Coronary artery (tissue), 2 donors: ENCODE measurements around the gene RAD52.

Source experiments
- DNase-seq: peaks from one replicate; pipeline ENCODE4 v3.0.0-alpha.2; 2017; ENCODE audit warnings: low spot score
- H3K27ac ChIP-seq, 2 donors: fragments of 200-600 bp; sonication (generic); one replicate each; pipeline ENCODE4 v1.5.1; 2016 to 2019
- H3K4me3 ChIP-seq: fragments of 200-600 bp; sonication (generic); 2 replicates; pipeline ENCODE4 v1.5.1; 2016; ENCODE audit warnings: mild to moderate bottlenecking, moderate library complexity
- TF ChIP-seq, protein P1 (sequence below): fragments of 200-600 bp; sonication (generic); IDR thresholded peaks from one replicate; pipeline ENCODE4 v1.5.1; 2019; ENCODE audit warnings: antibody characterized with exemption

Gene RAD52

DNA sequence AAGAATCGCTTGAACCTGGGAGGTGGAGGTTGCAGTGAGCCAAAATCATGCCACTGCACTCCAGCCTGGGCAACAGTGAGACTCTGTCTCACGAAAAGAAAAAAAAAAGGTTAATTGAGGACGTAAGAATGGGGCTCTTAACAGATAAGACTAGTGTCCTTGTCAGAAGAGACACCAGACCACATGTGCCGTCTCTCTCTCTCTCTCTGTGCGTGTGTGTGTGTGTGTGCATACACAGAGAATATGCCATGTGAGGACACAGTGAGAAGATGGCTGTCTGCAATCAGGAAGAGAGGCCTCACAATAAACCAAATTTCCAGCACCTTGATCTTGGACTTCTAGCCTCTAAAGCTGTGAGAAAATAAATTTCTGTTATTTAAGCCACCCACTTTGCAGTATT lies 29.9 kb upstream of the RAD52 start:
- TF ChIP-seq, protein P1, sequence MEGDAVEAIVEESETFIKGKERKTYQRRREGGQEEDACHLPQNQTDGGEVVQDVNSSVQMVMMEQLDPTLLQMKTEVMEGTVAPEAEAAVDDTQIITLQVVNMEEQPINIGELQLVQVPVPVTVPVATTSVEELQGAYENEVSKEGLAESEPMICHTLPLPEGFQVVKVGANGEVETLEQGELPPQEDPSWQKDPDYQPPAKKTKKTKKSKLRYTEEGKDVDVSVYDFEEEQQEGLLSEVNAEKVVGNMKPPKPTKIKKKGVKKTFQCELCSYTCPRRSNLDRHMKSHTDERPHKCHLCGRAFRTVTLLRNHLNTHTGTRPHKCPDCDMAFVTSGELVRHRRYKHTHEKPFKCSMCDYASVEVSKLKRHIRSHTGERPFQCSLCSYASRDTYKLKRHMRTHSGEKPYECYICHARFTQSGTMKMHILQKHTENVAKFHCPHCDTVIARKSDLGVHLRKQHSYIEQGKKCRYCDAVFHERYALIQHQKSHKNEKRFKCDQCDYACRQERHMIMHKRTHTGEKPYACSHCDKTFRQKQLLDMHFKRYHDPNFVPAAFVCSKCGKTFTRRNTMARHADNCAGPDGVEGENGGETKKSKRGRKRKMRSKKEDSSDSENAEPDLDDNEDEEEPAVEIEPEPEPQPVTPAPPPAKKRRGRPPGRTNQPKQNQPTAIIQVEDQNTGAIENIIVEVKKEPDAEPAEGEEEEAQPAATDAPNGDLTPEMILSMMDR, result no peak
- no peak for DNase-seq
- no peak overlapping the region for H3K27ac ChIP-seq

DNA sequence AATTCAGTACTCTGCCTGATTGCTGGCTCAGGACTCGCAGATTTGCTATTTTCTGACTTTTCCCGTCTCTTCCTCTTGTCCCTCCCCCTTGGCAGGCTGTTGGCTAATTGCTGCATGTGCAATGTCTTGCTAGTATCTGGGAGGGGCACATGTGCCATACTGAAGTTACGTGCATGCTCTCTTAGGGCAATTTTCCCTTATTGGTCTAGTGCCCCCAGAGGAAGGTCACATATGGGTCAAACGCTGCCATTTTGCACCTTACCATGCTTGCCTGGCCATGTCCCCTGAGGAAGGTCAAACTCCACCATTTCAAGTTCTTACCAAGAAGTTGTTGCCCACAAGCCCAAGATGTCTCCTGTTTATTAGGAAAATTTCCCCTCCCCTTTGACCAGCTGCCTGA lies 27.7 kb upstream of the RAD52 start:
- DNase-seq, result no peak
- TF ChIP-seq, protein P1, result no peak
- no peak overlapping the region for H3K27ac ChIP-seq
- H3K4me3 ChIP-seq, result no peak overlapping the region

More for the DNA sequence above, 29.9 kb upstream of the RAD52 start:
- H3K4me3 ChIP-seq, result no peak overlapping the region

DNA sequence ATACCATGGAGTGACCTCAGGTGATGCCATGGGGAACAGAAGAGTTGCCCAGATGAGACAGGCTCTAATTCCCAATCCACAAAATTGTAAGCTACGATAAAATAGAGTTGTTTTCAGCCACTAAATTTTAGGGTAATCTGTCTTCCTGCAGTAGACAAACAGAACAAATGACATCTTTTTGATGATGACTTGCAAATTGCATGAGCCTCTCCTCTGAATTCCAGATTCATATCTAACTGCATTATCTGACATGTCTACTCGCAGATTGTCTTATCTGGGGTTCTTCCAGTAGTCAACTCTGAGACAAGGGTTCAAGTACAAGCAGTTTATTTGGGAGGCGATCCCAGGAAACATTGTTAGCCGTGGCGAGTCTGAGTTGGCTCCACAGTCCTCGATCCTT lies 27.1 kb upstream of the RAD52 start:
- TF ChIP-seq, protein P1, result no peak
- Histone ChIP-seq H3K27ac (no peak overlapping the region), H3K4me3 (no peak overlapping the region)
- no peak for DNase-seq

DNA sequence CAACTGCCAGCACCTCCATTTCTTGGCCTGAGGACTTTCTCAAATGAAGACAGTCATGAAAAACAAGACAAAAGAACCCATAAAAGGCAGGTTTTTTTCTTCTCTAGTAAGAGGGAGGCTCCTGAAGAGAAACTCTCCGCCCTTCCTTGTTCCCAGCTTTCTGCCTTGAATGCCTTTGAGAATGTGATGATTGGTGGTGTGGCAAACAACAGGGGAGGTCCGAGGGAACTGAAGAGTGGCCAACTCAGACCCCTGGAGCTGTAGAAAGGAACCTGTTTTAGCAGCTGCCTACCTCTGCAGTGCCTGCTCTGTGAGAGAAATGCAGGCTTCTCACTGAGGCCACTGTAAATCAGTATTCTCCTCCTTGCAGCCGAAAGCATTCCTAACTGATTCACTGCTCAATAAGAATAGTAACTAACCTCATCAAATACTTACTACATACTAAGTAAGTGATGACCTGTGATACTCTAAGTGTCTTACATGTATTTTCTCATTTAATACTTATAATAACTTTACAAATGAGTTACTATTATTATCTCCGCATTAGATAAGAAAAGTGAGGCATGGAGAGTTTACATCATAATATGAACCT lies 24.9 kb upstream of the RAD52 start:
- TF ChIP-seq, protein P1, result no peak
- no peak overlapping the region for H3K4me3 ChIP-seq
- no peak for DNase-seq
- H3K27ac ChIP-seq, result no peak overlapping the region

DNA sequence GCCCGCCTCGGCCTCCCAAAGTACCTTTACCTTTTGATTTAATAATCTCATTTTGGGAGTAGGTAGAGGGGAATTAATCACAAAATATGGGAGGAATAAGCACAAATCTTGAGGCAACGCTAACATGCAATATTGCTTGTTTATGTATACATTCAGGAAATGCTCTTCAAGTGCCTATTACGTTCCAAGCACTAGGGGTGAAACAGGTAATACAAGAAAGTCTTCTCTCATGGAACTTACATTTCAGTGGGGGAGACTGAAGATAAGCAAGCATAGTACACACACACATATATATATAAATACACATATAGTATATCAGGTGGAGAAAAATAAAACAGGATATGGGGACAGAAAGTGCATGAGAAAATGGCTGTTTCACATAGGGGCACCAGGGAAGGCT lies 22.5 kb upstream of the RAD52 start:
- Histone ChIP-seq H3K27ac (no peak overlapping the region), H3K4me3 (no peak overlapping the region)
- TF ChIP-seq, protein P1, result no peak
- no peak for DNase-seq

DNA sequence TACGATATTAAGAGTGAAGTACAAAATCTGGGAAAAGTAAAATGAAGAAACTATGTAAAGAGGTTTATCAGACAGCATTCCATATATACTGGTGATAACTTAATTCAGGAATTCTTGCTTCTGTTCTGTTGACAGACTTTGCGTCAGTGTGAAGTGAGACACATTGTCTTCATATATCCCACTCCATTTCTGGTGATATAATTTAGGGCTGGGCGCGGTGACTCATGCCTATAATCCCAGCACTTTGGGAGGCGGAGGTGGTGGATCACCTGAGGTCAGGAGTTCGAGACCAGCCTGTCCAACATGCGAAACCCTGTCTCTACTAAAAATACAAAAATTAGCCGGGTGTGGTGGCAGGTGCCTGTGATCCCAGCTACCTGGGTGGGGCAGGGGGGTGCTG lies 20.3 kb upstream of the RAD52 start:
- no peak overlapping the region for H3K27ac ChIP-seq
- TF ChIP-seq, protein P1, result no peak
- no peak for DNase-seq
- no peak overlapping the region for H3K4me3 ChIP-seq

DNA sequence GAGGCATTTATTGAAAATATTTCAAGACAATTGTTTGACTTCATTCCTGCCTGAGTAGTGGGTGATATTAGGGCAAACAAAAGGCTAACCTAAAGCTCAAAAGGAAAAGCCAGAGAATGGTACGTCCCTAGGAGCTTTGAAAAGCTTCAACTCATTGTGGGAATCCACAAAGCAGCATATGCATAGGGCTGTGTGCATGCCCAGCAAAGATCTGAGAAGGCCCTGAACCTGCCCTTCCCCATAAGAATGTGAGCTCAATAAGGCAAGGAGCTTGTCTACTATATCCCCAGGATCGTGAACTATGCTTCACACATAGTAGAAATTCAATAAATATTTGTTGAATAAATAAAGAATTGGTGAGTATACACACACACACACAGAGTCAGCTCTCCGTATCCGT lies 19.1 kb upstream of the RAD52 start:
- TF ChIP-seq, protein P1, result no peak
- Histone ChIP-seq H3K4me3 (no peak overlapping the region), H3K27ac (no peak overlapping the region)
- no peak for DNase-seq
